Cerebellar nuclear complex (tissue), 1 donor: ENCODE measurements around the gene ADH7.

Experiments used
- DNase-seq, 2 experiments: peaks; one replicate each; lab custom pipeline; 2025; lab: John Stamatoyannopoulos, UW

ADH7 gene

GRCh38 chr4:99435154-99435553 lies at the start of gene ADH7:
Gene ADH7, minus strand, starts transcription at chr4:99435342. Its CDS starts 109 bp downstream, at chr4:99435233.
- DNase-seq: no peak

DNA sequence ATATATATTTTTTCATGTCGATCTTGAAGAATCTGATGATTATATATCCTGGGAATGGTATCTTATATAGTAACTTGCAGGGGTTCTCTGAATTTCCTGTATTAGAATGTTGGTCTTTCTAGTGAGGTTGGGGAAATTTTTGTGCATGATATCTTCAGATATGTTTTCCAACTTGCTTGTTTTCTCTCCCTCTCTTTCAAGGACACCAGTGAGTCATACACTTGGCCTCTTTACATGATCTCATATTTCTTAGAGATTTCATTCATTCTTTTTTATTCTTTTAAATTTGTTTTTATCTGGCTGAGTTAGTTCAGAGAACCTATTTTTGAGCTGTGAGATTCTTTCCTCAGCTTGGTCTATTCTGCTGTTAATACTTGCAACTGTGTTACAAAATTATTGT lies 48.5 kb upstream of the ADH7 start:
- no peak for DNase-seq

DNA sequence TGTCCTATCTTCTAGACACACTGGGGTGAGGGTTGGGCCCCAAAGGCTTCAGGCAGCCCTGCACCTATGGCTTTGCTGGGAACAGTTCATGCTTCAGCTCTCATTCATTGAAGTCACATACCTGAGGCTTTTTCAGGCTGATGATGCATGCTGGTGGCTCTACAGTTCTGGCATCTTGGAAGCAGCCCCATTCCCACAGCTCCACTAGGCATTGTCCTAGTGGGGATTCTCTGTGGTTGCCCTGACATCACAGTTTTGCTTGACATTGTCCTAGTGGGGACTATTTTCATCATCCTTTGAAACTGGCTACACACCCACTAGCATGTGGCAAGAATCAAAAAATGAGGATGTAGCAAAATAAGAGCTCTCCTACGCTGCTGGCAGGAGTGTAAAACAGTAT lies 38.0 kb upstream of the ADH7 start:
- no peak for DNase-seq

DNA sequence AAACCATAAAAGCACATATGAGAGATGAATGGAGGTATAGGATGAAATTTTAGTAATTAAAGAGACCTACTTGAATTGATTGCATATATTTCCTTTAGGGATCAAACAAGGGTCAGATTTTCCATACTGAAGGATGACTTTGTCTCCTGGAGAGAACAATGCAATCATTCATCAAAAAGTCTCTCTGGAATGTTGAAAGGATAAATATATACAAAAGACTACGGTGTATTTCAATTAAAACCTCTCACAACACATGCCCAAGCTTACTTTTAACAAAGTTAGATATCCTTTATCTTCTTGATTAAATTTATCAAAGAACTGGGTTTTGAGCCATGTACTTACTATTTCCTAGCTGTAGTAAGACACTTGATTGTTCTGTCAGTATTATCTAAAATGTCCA lies 36.8 kb upstream of the ADH7 start:
- DNase-seq: no peak

DNA sequence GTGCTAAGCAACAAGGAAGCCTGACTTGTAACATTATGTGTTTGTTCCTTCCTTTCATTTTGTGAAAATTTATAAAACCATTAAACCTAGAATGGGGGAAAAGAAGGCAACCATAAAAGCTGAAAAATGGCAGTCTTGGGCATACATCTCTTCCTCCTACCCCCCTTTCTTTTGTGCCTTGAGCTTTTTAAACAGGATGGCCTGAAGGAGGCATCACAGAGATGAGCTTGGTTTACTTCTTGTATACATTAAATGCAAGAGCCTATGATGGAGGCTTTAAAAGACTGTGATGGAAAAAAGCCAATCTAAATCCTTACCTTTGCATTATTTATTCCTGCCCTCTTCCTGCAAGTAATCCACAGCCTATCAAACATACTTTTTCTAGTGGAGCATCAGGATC lies 36.2 kb upstream of the ADH7 start:
- no peak for DNase-seq

DNA sequence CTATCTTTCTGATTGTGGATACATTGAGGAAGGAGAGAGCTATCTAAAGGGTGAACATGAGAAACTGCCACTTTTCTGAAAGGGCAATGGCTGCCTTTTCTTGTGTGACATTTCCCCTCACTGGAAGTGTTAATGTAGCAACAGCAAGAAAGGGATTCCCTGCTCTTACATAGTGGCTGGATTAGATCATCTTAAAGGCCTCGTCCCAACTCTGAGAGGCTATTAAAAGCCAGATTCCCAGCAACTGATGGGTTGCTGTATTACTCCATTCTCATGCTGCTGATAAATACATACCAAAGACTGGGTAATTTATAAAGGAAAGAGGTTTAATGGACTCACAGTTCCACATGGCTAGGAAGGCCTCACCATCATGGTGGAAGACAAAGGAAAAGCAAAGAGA lies 33.7 kb upstream of the ADH7 start:
- no peak for DNase-seq

GRCh38 chr4:99467887-99468286 lies 32.7 kb upstream of the ADH7 start:
- DNase-seq: no peak

GRCh38 chr4:99463566-99463965 lies 28.4 kb upstream of the ADH7 start:
- DNase-seq: no peak

DNA sequence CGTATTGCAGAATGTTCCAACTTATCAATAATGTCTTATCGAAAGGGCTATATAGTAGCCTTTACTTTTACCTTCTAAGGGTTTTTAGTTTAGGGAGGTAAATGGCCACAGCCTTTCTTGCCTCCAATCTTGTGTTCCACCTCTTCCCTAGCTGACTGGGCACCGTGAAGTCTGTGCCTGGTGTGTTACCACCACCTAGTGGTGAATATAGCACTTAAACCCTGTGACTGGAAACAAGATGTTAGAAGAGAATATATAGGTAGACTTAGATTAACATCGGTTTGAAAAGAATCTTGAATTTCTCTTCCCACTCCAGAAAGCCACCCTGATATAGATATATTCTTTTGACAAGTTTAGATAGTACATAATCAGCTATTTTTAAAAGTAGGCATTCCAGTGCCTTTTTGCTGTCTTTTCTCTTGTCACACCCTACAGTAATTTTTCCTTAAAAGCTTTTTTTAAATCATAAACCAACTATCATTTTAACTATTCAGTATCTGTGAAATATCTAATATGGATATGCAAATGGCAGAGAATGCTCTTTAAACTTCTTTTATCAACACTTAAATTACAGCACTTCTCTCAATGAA lies 27.8 kb upstream of the ADH7 start:
- no peak for DNase-seq

- DNase-seq: no peak
Observed at GRCh38 chr4:99461623-99462401, 26.7 kb upstream of the ADH7 start.

GRCh38 chr4:99459546-99460042 lies 24.5 kb upstream of the ADH7 start:
- no peak for DNase-seq

GRCh38 chr4:99458911-99459447 lies 23.8 kb upstream of the ADH7 start:
- DNase-seq: no peak

- DNase-seq: no peak
Observed at GRCh38 chr4:99457676-99458075, 22.5 kb upstream of the ADH7 start.

- no peak for DNase-seq
Observed at GRCh38 chr4:99457270-99457669, 22.1 kb upstream of the ADH7 start.

DNA sequence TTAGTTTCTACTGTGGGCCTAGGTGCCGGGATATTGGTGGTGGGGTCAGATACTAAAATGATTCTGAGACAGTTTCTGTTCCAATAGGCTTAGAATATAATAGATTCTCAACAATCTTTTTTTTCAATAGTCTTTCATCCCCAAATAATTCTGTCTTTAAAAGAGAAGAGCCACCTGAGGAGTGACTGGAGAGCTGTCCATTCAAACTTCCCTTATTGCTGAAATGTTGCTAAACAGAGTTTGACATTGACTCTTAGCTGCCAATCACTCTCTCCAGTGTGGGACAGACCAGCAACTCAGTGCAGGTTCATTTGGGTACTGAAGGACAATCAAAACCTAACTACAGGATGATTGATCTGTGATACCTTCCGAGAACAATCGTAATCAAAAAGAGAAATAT lies 12.4 kb upstream of the ADH7 start:
- no peak for DNase-seq

GRCh38 chr4:99447079-99447478 lies 11.9 kb upstream of the ADH7 start:
- no peak for DNase-seq

DNA sequence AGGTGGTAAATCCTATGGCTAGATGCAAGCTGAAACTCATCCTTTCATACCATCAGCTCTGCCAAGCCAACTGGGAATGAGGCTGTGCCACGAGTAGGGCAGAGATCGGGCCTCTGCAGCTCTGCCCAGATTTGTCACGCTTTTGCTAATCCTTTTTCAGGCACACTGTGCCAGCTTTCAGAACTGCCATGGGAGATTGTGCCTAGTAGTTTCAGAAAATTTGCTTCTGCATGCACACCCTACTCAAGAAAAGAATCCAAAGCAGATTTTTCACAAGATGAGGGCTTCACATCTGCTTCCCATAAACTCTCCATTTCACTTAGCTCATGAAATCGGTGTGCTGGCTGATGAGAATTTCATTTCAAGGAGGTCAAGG lies 3.3 kb upstream of the ADH7 start:
- no peak for DNase-seq

GRCh38 chr4:99437723-99438404 lies 2.7 kb upstream of the ADH7 start:
- DNase-seq: no peak

- DNase-seq: no peak
Observed at GRCh38 chr4:99436976-99437722, 2.0 kb upstream of the ADH7 start.

GRCh38 chr4:99436462-99436861 lies 1.3 kb upstream of the ADH7 start:
- no peak for DNase-seq

- DNase-seq: no peak
Observed at GRCh38 chr4:99430106-99430505, 5.0 kb downstream of the ADH7 start.

DNA sequence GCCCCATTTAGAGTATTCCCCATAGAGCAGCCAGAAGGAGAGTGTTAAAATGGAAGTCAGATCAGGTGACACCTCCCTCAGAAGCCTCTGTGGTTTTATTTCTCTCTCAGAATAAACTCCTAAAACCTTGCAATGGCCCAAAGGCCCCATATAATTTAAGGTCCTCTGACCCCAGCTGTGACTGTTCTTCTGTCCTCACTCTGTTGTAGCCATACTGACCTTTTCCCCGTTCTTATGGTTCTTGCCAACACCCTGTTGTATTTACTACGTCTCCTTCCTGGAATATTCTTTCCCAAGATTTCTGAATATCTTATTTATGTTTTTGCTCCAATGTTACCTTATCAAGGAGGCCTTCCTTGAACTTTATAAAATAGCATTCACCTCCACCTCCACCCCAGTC lies 18.0 kb downstream of the ADH7 start:
- DNase-seq: no peak
